ENCODE measurements around the gene SLC16A6.
"Not testable (repeated sequence)": the region's sequence is repeated elsewhere in the genome, so short reads cannot be mapped to it uniquely, and the experiment has no call there.

The SLC16A6 gene

GRCh38 chr17:68290955-68291835 lies at the start of gene SLC16A6, which contains the start of gene ARSG:
TSS of gene SLC16A6 (minus strand) at chr17:68291127. CDS start at chr17:68278320, 12,807 bp downstream.
TSS of gene ARSG (plus strand) at chr17:68291495. CDS start at chr17:68307494, 15,999 bp downstream.
- DNase-seq (ENCODE audit: low read depth): no peak

GRCh38 chr17:68334393-68334792 lies 43.5 kb upstream of the SLC16A6 start:
- DNase-seq (ENCODE audit: low read depth): no peak

GRCh38 chr17:68331932-68332331 lies 41.0 kb upstream of the SLC16A6 start:
- not testable (repeated sequence) for DNase-seq (ENCODE audit: low read depth)

- no peak for DNase-seq (ENCODE audit: low read depth)
Observed at GRCh38 chr17:68329331-68329730, 38.4 kb upstream of the SLC16A6 start.

- no peak for DNase-seq (ENCODE audit: low read depth)
Observed at GRCh38 chr17:68328676-68329075, 37.7 kb upstream of the SLC16A6 start.

GRCh38 chr17:68327823-68328557 lies 37.1 kb upstream of the SLC16A6 start:
- no peak for DNase-seq (ENCODE audit: low read depth)

GRCh38 chr17:68326681-68327080 lies 35.8 kb upstream of the SLC16A6 start:
- no peak for DNase-seq (ENCODE audit: low read depth)

GRCh38 chr17:68325961-68326360 lies 35.0 kb upstream of the SLC16A6 start:
- no peak for DNase-seq (ENCODE audit: low read depth)

GRCh38 chr17:68324654-68325336 lies 33.9 kb upstream of the SLC16A6 start:
- DNase-seq (ENCODE audit: low read depth): no peak

GRCh38 chr17:68324114-68324513 lies 33.2 kb upstream of the SLC16A6 start:
- no peak for DNase-seq (ENCODE audit: low read depth)

- no peak for DNase-seq (ENCODE audit: low read depth)
Observed at GRCh38 chr17:68322630-68323029, 31.7 kb upstream of the SLC16A6 start.

GRCh38 chr17:68321556-68321954 lies 30.6 kb upstream of the SLC16A6 start:
- DNase-seq (ENCODE audit: low read depth): no peak

- no peak for DNase-seq (ENCODE audit: low read depth)
Observed at GRCh38 chr17:68320943-68321555, 30.1 kb upstream of the SLC16A6 start.

GRCh38 chr17:68320311-68320865 lies 29.5 kb upstream of the SLC16A6 start:
- no peak for DNase-seq (ENCODE audit: low read depth)

- DNase-seq (ENCODE audit: low read depth): no peak
Observed at GRCh38 chr17:68319410-68320162, 28.7 kb upstream of the SLC16A6 start.

- peak; percentile 36 for DNase-seq (ENCODE audit: low read depth)
Observed at GRCh38 chr17:68318103-68318991, 27.4 kb upstream of the SLC16A6 start.

GRCh38 chr17:68317458-68317857 lies 26.5 kb upstream of the SLC16A6 start:
- no peak for DNase-seq (ENCODE audit: low read depth)

GRCh38 chr17:68315930-68316329 lies 25.0 kb upstream of the SLC16A6 start:
- DNase-seq (ENCODE audit: low read depth): no peak

- DNase-seq (ENCODE audit: low read depth): no peak
Observed at GRCh38 chr17:68314916-68315535, 24.1 kb upstream of the SLC16A6 start.
